Stimulated activated CD8-positive, alpha-beta memory T cell treated with anti-CD3 and anti-CD28 coated beads, Interleukin-12 subunit alpha, Interleukin-12 subunit beta, amount 100 ng/mL, for 4 hours (primary cell): ENCODE measurements around the gene ABLIM1.
A peak's percentile ranks its signal among the peaks of the same experiment; 100 is the strongest.

Experiments
- DNase-seq: peaks from one replicate; pipeline ENCODE4 v3.0.0-alpha.2; 2020; ENCODE audit warnings: low read depth

Gene ABLIM1

DNA sequence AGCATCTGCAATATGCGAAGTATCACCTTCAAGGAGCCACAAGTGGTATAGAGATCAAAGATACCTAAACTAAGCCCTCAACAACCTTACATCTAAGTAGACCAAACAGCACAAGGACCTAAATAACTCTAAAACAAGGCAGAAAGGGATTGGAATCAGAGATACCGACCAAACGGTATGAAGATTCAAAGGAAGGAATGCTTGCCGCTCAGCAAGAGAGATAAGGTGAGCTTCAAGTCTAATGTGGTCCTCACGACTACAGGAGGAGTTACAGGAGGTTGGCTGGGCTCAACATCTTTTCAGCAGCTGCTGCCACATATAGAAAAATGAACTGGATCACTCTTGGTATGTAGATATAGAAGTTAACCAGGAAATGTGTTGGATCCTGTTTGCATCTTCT, 11.6 kb downstream of the ABLIM1 start:
- DNase-seq: no peak

DNA sequence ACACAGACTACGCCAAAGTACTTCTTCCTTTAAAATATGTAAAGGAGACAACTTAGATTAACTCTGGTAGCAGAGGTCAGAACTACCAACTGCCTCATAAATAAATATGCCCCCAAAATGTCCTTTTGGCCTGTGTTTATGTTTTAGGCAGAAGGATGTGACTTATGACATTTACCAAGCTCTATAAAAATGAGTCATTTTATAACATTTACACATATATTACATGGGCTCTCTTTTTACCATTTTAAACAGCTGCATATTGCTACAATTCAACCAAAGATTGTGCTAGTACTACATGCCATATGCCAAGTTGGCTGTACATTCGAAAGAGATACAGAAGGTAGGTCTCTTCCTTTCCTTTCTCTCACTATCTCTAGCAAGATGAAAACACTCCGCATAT, 12.4 kb downstream of the ABLIM1 start:
- DNase-seq: no peak

DNA sequence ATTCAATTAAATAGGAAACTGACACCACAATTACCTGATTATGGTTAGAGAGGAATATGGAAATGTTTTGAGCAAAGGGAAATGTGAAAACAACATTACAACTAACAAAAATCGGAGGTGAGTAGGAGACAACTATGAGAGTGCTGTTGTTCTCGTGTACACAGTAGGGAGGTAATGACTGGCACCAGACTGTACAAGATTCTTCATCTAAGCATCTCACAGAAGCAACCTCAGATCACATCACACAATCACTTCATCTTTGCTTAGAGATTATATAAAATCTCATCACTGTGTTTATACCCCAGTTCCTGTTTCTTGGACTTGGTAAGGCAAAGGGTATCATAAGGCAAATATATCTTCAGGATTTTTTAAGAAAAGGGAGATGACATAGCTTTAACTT, 14.9 kb downstream of the ABLIM1 start:
- no peak for DNase-seq

DNA sequence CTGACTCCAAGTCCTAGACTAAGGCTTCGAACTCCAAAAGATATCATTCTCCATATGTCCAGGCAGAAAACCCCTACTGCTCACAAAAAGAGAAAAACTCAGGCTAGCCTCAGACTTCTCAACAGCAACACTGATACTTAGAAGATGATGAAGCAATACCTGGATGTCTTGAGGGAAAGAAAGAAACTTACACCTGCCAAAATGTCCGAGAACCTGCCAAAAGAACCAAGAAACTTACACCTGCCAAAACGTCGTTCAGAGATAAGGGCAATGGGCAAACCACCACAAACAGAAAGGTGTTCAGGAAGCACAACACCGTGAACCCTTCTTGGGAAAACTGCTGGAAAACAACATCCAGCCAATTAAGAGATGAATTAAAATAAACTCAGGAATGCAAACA, 15.3 kb downstream of the ABLIM1 start:
- DNase-seq: no peak

DNA sequence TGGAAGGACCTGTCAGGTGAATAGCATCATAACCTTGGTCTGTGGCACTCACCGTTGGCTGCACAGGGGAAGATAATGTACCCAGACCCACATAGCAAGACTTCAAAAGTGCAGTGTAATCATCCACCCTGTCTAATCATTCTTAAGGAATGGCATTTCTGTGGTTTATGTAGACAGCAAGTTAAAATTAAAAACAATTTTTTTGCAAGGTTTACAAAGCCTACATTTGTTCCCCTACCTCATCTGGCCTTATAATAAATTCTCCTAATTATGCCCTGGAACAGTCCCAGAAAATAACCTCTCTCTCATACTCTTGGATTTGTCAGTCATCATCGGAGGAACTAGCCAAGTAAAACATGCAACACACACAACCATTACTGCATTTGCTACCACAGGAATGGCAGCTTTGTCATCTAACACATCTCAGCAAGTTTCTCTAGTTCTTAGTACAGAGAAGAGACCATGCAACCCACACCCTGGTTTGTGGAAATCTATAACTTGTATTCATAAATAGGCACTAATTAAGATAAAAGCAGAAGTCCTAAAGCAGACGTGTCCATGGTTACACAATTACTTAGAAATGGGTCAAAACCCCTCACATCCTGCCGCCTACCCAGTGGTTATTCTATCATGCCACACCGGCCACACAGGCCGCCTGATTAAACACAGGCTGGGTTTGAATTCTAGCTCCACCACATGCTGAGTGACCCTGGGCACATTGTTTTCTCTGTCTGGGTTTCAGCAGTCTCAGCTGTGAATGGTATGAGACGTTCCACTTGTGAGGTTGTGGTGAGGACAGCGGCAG, 19.1 kb downstream of the ABLIM1 start:
- no peak for DNase-seq

DNA sequence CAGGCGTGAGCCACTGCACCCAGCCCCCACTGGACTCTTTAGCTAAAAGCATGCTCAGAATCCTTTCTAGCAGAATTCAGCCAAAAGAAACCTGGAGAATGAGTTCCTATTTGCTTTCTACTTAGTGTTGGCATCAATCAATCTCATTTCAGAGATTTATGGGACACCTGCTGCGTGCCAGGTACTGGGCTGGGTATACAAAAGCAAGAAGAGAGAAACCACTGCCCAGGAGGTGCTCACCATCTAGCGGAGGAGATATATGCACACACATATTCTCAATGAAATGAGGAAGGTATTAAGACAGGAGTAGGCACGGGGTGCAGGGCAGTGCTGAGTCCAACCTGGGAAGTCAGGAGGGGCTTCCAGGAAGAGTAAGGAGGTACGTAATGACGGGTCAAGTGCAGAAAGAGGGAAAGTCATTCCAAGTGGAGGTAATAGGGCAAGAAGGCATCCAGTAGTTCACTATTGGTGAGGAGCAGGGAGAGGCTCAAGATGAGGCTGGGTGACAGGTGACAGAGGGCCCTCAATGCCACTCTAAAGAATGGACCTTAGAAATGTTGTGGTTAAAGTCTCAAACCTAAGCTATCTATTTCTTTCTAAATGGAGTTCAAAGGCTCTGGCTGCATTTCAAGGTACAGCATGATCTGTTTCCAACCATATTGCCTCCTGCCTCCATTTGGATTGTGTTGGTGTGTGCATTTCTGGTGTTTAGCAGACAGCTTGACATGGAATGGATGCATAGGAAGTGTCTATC, 22.1 kb downstream of the ABLIM1 start:
- DNase-seq: no peak

DNA sequence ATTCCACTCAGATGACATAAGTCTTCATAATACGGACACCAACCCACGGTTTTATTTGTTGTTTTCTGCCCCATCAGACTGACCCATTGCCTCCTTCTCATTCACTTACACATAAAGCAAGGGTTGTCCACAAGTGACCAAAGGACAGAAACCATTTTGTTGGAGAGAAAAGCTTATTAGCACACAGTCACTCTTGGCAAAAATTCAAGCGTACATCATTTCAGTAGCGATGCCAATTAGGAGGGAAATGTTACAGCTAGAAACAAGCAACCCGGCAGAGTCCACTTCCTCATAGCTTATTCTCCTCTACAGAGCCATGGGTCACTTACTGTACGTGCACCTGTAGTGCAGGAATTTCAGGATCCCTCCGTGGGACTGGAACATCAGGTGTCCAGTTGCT, 23.0 kb downstream of the ABLIM1 start:
- no peak for DNase-seq

DNA sequence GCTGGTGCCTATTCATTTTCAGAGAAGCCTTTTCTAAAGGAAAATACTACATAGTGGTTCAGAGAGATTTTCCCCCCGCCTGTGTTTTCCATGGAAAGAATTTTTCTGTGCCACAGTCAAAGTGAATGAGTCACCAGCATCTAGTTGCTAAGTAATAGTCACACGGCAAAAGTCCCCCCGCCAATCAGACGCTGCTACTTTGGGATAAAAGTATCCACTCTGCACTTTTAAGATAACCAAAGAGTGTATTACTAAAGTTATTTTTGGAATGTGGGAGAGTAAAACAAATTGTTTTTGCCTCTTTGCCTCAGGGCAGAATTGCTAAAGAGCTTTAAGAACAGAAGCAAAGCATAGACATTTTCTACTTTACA, 23.5 kb downstream of the ABLIM1 start:
- no peak for DNase-seq

DNA sequence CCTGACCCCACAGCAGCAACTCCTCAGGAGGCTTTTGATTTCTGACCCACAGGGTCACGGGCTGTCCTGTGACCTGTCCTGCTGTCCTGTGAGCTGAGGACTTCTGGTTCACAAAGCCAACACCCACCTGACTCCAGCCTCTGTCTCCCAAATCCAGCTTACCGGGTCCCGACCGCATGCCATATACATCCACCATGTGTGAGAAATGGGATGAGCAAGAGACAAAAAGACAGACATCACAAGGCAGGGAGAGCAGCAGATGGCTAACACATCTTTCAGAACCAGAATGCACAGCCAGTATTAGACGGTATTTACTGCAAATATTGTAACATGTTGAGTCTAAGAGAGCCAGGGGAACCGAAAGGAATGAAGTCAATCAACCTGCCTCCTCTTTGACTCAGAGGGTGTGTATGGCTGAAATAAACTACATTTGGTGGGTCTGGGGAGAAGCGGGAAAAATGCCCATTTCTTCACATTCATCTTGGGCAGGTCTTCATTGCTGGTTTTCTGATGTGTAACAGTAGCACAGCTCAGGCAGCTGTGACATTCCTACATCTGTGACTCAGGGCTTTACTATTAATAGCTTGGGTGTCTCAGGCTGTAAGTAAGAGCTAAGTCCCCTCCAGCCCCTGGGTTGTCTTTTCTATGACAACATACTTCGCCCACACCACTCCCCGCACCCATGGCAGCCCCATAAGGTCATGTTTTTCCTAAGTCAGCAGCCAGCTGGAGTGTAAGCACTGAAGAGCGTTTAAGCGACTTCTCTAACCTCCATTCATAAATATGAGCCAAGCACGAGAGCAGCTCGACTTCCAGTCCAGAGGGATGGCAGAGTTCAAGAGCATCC, 25.0 kb downstream of the ABLIM1 start:
- no peak for DNase-seq

DNA sequence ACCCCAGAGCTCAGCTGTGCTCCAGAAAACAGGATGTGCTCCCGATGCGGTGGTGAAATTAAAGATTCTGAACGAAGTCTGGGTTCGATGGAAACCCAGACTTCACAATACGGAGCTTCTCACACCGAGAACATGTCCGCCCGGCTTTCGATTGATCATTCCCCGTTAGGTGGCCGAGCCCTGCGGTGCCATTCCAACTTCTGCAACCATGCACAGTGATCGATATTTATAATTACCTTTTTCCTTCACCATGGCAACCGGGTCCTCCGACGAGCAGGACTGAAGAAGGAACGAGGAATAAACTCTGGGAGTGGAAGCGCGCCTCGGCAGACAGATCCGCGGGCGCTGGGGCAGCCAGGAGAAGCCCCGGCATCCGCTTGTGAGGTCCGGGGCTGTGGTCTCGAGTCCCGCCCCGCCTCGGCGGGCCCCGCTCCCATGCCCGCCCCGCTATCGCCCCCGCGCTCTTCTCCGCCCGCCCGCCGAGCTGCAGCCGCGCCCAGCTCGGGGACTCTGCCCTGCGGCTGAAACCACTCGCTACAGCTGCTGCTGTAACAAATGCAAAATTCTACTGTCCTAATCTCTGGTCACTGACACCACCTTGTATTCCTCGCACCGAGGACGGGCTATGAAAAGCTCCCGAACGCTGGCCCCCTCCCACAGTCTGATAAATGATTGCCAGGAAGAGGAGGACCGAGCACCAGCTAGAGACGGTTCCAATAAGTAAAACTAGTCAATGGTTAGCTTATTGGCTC, 26.2 kb downstream of the ABLIM1 start:
- DNase-seq: peak; percentile 7

DNA sequence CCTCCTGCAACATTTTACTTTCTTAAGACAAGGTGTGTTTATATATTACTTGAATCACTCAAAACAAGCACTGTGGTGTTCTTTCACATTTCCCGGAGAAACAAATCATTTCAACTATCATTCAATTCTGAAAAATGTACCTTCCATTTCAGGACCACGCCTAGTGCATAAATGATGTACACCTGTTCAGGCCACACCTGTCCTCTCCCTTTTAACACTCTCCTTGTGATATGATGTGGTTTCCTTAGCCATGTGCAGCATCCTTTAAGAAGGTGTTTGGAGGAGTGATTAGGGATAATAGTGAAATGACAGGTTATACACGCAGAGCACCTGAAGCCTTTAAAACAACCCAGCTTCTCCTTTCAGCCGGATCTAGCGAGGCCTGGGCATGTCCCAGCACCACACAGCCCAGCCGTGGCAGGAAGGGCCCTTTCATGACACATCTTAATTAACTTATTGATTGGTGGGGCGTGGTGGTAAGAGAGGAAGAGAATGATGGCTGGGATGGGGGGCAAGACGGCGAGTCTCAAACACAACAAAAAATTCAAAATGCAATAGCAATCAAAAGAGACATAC, 26.9 kb downstream of the ABLIM1 start:
- DNase-seq: no peak

DNA sequence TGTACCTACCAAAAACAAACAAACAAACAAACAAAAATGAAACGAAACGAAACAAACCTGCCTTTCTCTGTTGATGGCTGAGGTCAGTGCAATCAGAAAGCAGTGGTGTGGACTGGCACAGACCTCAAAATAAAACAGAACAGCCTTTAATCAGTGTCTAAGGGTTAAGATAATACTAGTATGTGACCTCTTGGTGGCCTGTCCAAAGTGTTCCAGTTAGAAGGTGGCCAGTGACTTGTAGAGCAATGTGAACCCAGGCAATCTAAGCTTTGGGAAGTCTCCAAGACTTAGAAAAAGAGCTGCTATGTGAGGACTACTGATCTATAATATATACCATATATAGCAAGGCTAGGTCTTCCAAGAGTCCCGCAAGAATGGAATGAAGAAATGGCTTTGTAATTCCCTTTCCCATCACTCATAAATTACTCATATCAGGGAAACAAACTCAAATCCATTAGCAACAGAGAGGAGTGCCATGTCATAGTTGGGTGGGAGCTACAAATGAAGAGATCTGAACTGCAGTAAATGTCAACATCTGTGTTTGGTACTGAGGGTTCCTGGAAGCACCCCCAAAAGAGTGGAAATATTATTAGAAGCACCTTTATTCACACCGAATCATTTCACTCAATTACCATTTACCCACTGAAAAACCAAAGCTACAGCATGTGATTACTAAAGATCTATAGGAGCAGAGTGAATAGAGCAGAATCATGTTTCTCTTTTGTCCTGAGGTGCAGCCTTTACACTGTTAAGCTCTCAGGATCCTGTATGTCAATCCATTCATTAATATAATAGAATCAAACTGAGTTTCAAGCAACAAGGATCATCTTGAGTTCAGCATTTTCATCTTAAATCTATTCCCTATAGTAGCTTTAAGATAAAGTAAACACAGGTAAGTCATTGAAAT, 28.0 kb downstream of the ABLIM1 start:
- no peak for DNase-seq

DNA sequence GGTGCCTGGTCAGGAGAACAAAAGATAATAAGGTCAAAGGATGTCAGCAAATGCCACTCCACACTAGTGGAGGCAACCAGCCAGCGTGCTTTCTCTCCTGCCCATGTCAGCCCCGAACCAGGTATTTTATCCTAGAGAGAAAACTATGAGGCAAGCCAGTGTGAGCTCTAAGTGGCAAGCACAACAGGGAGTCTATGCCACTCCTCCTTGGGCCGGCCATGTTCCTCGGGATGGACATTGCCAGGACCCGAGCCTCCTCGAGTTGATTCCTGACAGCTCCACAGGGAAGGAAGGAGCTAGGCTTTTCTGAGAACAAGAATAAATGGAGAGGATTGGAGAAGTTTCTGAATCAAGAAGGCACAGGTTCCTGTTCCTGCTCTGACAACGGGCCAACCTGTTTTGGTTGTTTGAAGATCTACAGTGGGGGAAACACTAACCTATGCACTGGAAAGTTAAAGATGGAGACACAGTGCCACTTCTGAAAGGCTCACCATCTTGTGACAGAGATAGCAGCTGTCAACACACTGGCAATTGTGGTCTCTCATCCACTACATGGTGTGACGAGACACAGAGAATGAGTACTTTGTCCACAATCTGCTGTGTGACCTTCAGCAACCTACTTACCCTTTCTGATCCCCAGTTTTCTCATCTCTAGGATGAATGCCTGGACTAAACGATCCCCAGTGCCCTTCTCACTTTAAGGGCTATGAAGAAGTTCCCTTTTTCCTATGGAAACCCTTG, 28.8 kb downstream of the ABLIM1 start:
- no peak for DNase-seq

DNA sequence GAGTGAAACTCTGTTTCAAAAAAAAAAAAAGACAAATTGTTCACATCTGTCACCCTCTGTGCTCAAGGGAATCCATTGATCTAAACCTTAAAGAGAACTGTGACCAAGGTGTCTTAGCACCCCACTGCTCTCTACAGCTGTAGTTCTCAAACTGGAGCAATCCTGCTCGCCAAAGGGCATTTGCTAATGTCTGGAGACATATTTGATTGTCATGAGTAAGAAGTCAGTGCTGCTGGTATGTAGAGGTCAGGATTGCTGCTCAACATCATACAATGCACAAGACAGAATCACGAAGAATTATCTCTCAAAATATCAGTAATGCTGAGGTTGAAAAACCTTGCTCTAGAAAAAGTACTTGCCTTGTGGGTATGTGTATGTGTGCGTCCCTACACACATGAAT, 30.0 kb downstream of the ABLIM1 start:
- DNase-seq: no peak

DNA sequence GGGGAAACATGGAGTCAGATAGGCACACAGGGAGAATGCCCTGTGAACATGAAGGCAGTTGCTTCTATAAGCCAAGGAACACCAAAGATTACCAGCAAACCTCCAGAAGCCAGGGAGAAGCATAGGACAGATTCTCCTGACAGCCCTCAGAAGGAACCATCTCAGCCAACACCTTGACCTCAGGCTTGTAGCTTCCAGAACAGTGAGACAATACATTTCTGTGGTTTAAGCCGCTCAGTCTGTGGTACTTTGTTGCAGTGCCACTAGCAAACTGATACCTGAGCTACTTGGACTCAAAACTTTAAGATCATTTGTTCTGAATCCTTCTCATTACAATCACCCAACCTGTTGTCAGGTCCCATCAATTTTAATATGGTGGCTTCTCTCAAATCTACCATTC, 31.2 kb downstream of the ABLIM1 start:
- DNase-seq: no peak

DNA sequence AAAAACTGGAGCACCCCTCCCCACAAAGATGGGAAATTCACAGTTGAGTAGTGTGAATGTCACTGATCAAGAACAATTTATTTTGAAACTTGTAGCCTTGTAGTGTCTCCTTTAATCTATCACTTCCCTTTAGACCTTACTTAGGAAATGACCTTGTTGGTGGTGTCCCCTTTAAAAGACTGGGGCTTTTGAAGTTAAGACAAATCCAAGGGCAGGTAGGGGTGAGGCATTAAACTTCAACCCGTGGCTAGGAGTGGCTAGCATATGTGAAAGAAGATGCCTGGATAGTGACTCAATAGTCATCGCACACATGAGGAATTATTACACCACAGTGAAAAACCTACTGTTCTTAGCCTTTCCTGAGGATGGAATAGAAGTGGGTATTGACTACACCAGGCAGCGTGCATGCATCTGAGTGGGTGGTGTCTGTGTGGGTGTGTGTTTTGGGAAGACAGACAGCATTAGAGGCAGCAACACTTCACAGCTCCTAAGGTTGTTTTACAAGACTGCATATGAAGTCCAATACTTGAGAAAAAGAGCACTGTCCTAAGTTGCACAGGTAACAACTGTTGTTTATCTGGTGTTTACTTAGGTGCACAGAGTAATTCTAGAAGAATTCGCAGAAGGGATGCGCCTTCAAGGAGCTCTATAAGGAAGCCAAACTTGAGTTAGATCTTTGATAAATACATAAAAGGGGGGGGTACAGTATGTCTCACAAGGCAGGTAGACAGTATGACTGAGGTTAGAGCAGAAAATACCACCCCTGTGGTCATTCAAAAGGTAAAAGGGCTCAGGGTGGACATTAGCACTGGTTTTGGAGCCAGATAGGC, 32.9 kb downstream of the ABLIM1 start:
- no peak for DNase-seq

DNA sequence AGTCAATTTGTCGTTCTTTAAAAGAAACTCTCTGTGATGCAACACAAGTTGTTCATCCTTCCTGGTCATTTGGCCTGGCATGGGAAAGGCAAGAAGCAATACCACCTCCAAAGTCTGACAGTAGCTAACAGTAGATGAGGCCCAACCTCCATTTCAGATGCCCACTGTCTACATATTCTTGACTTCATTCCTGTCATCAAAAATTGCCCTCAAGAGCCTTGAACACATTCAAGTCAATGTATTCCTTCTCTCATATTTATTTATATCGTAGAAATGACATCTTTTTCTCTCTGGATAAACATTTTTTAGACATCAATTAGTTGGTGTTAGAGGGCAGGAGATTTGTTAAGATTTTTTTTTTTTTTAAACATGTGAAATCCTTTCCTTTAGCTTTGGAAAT, 33.7 kb downstream of the ABLIM1 start:
- DNase-seq: no peak

DNA sequence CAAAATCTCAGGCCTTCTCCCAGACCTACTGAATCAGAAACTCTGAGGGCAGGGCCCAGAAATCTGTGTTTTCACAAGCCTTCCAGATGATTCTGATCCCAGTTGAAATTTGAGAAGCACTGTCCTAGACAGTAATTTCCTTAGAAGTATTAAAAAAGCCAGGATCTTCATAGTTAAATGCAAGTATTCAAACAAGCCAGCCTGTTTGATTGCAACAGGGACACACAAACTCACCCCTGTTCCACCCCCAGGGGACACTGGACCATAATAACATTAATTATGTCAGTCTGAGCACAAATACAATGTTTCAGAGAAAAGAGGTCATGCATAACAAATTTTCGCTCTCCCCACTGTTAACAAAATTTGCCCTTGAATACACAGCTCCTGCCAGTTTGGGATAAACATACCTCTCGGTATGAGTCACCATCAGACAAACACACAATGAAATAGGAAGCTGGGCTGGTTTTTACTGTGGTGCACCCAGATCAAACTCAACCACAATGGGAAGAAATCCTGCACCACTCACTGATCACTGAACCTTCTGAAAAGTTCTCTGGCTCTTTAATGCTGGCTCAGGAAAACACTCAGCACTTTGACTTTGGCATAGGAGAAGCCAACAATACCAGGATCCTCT, 34.3 kb downstream of the ABLIM1 start:
- no peak for DNase-seq

DNA sequence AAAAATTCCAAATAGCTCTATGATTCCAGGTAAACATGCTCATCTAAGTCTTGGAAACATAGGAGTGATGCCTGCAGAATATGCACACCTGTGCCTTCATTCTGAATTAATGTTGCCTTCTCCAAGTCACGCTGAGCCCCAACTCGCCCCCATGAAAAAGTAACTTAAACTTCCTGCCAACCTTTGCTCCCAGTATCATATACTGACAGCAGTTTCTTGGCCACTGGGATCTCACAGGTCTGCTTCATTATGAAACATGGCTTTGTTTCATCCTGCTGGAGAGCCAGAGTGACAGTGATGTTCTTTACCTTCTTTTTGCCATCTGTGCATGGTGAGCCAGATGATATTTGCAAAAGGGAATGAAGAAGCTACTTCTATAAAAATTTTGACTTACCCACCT, 34.9 kb downstream of the ABLIM1 start:
- DNase-seq: no peak
